GM18951 (cell line): Measurements from ENCODE around the gene BLOC1S1.

ENCODE experiments used
- POLR2A ChIP-seq: IDR thresholded peaks from 4 replicates; pipeline ENCODE4 v1.6.1; 2011; ENCODE audit warnings: mild to moderate bottlenecking; ENCODE audit not compliant: insufficient read length, insufficient read depth; ENCODE audit errors: extremely low read depth
- in situ Hi-C: fragments of 300-500 bp; cut with MboI; formaldehyde crosslinking; loops from one replicate; pipeline ENCODE4 v1.12.0; 2022; ENCODE audit warnings: low sequenced_read_pairs, mixed read lengths, inconsistent platforms; ENCODE audit not compliant: unreplicated experiment

Gene BLOC1S1

GRCh38 chr12:55686366-55687010, 29.4 kb upstream of the BLOC1S1 start:
- in situ Hi-C loops: no loop called here
- TF ChIP-seq POLR2A: no peak

DNA sequence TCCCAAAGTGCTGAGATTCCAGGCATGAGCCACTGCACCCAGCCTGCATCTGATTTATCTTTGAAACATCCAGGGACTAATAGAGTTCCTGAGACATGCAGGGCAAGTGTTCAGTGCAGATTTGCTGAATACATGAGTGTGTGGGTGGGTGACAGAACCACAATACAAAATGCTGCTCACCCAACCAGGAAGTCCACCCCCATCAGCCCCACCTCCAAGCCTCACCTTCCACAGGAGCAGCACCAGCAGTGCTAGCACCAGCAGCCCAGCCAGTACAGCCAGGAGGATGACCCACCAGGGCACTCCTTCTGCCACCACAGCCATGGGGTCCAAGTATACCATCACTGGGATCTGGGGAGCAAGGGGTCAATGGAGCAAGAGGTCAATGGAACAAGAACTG, 28.1 kb upstream of the BLOC1S1 start:
- in situ Hi-C loops: no loop called here
- TF ChIP-seq POLR2A: no peak

DNA sequence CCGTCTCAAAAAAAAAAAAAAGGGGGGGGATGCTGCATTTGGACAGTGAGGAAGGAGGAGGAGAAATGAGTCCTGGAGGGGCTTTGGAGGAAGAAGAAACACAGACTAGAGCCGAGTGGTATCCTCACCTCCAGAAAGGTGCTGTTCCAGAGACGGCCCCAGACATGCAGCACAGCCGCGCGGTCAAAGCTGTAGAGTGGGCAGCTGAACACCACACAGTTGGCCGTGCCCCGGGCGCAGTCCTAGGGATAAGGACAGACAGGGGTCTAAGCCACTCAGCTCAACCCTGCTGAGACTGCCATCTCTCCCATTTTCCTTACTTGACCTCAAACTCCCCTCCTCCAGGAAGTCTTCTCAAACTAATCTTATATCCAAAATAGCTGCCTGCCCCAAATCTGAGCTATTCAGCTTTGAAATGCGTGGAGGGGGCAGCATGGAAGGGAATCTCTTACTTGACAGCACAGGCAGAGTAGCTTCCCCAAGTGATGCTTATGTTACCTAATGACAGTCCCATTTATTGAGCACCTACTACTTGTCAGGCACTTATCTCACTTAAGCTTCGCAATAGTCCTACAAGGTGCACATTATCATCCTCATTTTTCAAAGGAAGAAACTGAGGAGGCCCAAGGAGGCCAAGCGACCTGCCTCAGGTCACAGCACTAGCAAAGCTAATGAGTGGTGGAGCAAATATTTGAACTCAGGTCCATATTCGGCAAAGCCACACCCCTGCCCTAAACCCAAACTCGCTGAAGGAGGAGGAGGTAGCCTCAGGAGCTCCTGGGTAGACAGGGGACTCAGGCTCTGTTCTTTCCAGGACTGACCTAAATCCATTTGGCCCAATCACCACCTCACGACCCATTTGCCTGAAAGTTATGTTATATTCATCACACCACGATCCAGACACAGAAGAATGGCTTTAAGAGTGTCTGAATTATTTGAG, 26.9 kb upstream of the BLOC1S1 start:
- TF ChIP-seq POLR2A: no peak
- in situ Hi-C loops: no loop called here

DNA sequence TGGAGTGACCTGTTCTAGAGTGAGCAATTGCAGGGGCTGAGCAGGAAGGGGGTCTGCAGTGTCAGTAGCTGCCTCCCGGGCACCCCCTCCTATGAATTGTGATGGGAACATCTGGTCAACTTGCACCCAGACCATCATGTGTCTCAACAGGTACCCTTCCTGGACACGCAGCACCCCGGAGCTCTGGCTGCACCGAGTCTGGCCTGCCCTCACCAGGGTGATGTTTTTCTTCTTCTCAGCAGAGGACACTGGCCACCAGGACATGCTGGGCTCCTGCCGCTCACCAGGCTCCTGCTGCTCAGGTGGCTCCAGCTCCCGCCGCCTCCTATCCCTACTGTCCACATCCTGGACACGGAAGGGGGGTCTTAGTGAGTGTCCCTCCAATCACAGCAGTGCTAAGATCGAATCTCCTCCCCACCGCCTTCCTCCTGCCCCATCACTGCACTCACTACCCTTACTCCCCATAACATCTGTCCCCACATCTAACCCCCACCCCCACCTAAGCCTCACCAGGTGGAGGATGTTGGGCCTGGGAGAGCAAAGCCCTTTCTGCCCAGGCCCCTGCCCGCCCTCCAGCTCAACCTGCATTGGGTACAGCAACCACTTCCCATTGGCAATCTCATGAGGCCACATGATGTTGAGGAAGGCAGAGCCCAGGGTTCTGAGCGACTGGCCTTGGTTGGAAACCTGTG, 23.1 kb upstream of the BLOC1S1 start:
- in situ Hi-C loops: no loop called here
- no peak for TF ChIP-seq POLR2A

DNA sequence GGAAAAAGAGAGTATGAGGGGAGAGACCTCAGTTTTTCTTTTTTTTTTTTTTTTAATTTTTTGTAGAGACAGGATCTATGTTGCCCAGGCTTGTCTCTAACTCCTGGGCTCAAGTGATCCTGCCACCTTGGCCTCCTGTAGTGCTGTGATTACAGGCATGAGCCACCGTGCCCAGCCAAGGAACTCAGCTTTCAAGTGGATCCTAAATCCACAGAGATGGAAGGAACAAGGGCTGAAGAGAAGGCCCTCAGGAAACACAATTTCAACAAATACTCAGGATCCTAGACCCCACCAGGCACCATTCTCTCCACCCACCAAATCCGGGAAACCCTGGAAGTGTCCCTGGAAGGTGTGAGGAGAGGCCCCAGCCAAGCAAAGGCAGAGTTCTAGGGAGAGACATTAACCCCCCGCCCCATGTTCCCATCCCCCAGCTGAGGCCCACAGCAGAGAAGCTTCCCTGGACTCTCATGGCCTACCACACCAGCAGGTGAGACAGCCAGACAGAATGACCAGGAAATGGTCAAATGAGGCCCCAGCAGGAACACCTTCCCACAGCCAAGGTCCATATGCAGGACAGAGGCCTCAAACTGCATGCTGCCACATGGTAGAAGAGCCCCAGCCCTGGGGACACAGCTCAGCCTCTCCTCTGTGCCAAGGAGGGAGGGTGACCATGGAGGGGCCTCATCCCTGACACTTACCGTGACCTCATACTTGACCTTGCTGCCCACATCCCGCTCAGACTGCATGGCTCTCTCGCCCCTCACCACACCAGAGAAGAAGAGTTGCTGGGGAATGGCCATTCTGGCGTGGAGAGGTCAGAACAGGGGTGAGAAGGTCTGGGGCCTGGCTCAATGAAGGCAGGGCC, 22.3 kb upstream of the BLOC1S1 start:
- TF ChIP-seq POLR2A: no peak
- in situ Hi-C loops: no loop called here

DNA sequence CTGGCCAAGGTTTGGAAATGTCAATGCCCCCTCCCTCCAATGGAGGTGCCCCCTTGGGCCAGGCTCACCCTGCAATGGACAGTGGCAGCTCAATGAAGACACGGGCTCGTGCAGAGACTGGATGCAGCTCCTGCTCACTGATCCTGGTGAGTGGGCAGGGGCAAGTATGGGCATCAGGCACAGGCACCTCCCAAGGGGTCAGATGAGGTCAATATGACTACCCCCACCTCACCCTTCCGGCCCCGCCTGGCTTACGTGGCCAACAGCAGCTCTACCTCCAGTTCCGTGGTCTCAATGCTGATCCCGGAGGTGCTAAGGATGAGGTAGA, 21.7 kb upstream of the BLOC1S1 start:
- in situ Hi-C loops: no loop called here
- no peak for TF ChIP-seq POLR2A

DNA sequence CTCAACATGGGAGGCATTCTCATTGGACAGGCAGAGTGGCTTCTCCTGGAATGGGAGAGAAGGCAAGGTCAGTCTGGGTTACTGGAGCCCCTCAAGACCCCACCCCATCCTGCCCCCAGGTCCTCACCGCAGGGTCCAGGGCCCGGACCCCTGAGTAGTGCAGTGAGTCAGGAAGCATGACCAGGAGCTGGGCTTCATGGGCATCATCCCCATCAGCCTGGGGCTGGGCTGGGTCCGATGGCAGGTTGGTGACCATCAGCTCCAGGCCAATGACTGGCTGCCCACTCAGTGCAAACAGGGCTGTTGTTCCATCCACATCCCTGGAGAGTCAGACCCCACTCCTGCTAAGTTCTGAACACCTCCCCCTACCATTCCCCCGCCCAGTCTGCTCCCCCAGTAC, 21.2 kb upstream of the BLOC1S1 start:
- no peak for TF ChIP-seq POLR2A
- in situ Hi-C loops: no loop called here

DNA sequence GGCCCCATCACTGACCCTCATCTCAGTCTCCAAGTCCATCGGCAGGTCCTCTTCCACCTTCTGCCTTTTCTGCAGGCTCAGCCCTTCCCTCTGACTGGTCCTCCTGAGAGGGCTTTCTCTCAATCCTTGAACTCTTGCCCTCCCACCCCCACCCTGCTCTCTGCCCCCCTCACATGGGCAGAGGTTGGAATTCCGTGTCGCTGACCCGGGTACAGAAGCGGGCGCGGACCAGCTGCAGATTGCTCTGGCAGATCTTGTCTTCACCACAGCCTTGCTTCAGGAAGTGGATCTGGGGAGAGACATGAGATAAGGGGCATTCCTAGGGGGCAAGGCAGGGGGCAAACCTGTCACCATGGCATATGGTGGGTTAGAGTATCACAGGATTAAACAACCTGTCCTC, 20.5 kb upstream of the BLOC1S1 start:
- no peak for TF ChIP-seq POLR2A
- in situ Hi-C loops: no loop called here

GRCh38 chr12:55696141-55696540, 19.7 kb upstream of the BLOC1S1 start:
- TF ChIP-seq POLR2A: no peak
- in situ Hi-C loops: no loop called here

DNA sequence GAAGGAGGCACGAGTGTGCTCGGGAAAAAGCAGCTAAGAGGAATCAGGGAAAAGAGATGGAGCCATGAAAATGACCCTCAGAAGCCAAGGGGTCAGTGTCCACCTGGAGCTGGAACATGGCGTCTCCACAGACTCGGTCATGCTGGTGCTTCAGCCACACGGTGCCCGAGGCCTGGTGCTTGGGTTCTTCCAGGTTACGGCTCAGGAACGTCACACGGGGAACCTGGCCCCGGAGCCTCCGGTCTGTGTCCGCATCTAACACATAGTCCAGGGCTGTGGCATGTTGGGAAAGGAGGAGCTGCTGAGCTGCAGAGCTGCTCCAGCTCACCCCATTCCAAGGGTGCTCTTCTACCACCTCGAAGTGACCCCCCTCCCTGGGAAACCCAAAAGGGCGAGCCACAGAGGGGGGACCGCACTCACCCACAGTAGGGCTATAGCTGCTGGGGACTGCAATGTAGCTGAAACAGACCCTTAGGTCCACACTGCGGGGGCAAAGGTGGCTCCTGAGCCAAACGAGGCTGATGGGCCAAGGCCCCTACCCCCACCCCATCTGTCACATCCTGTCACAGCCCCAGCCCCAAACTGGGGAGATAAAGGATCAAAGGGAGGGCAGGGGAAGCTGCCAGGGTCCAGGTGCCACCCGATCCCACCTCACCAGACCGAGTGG, 18.9 kb upstream of the BLOC1S1 start:
- no peak for TF ChIP-seq POLR2A
- in situ Hi-C loops: no loop called here

GRCh38 chr12:55697686-55698085, 18.2 kb upstream of the BLOC1S1 start:
- no peak for TF ChIP-seq POLR2A
- in situ Hi-C loops: no loop called here

GRCh38 chr12:55698241-55698955, 17.4 kb upstream of the BLOC1S1 start:
- in situ Hi-C loops: no loop called here
- no peak for TF ChIP-seq POLR2A

GRCh38 chr12:55698965-55699364, 16.9 kb upstream of the BLOC1S1 start:
- no peak for TF ChIP-seq POLR2A
- in situ Hi-C loops: no loop called here
